ENCODE measurements around the gene RPL5.

The RPL5 gene

DNA sequence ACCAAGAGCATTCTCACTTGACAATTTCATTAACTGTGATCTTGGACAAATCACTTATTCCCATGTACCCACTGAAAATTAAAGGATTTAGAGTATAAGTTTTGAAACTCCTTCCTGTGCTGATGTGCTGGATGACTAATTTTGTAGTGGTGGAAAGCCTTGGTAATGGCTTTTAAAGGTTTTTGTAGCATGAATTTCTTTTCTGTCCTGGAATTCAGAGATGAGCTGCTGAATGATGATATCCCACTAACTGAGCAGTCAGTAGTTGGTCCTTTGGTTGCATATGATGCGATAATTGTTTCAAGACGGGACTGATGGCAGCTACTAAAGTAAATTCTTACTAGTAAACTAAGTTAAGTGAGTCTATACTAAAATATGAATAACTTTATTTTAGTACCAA is 5.2 kb downstream of the RPL5 start:
- H3K27ac ChIP-seq, result no peak overlapping the region
- TF ChIP-seq, protein P1, sequence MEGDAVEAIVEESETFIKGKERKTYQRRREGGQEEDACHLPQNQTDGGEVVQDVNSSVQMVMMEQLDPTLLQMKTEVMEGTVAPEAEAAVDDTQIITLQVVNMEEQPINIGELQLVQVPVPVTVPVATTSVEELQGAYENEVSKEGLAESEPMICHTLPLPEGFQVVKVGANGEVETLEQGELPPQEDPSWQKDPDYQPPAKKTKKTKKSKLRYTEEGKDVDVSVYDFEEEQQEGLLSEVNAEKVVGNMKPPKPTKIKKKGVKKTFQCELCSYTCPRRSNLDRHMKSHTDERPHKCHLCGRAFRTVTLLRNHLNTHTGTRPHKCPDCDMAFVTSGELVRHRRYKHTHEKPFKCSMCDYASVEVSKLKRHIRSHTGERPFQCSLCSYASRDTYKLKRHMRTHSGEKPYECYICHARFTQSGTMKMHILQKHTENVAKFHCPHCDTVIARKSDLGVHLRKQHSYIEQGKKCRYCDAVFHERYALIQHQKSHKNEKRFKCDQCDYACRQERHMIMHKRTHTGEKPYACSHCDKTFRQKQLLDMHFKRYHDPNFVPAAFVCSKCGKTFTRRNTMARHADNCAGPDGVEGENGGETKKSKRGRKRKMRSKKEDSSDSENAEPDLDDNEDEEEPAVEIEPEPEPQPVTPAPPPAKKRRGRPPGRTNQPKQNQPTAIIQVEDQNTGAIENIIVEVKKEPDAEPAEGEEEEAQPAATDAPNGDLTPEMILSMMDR (conservative IDR thresholded peaks at IDR 0.05), result no peak

DNA sequence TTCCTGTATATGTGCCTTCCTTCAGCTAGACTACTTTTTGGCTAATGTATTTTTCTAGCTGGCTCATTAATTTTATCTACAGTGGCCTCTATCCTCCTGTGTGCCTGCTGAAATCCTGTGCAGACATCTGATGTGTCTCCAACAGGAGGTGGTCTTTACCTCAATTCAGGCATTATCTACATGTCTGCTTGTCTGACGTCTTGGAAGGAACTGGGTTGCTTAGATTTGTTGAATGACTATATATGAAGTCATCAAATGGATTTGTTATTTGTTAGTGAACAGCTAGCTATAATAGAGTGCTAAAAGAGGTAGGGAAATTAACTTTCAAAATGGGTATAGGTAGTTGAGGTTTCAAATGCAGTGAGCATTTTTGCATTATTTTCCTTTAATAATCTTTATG is 6.7 kb downstream of the RPL5 start:
- no peak overlapping the region for H3K27ac ChIP-seq
- TF ChIP-seq, protein P1 (conservative IDR thresholded peaks at IDR 0.05), result no peak

DNA sequence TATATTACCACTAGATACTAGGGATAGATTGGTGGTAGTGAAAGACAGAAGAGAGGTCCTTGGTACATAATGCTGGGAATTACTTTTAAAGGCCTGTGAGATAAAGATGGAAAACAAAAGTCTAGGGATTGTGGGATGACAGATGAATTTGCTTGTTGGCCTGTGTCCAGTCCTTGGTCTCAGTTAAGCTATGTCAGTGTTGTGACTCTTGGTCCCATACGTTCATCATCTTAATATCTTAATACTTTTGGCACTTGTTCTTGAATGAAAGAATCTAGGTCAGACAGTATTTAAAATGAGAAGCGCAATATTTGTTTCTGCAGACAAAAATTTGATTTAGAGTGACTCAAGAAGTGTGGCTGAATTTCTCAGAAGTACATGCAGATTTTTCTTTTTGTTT is 7.6 kb downstream of the RPL5 start:
- TF ChIP-seq, protein P1 (conservative IDR thresholded peaks at IDR 0.05), result no peak

DNA sequence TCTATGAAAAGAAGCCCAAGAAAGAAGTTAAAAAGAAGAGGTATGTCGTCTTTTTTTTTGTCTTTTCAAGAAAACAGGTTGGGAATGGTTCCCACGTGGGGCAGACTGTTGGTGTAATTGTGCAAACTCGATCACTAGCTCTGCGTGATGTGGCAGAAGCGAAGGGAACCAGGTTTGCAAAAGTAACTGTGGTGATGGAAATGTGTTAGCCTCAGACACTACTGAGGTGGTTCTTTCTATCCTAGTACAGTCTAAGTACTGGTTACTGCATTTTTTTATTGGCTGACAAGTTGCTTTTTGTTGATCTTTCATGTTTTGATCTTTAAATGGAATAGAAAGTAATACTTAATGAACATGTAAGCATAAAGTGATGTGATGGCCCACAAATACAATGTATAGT is 8.8 kb downstream of the RPL5 start:
- TF ChIP-seq, protein P1 (conservative IDR thresholded peaks at IDR 0.05), result no peak
- no peak overlapping the region for H3K27ac ChIP-seq

More for the DNA sequence above, 7.6 kb downstream of the RPL5 start:
- H3K27ac ChIP-seq, result no peak overlapping the region

DNA sequence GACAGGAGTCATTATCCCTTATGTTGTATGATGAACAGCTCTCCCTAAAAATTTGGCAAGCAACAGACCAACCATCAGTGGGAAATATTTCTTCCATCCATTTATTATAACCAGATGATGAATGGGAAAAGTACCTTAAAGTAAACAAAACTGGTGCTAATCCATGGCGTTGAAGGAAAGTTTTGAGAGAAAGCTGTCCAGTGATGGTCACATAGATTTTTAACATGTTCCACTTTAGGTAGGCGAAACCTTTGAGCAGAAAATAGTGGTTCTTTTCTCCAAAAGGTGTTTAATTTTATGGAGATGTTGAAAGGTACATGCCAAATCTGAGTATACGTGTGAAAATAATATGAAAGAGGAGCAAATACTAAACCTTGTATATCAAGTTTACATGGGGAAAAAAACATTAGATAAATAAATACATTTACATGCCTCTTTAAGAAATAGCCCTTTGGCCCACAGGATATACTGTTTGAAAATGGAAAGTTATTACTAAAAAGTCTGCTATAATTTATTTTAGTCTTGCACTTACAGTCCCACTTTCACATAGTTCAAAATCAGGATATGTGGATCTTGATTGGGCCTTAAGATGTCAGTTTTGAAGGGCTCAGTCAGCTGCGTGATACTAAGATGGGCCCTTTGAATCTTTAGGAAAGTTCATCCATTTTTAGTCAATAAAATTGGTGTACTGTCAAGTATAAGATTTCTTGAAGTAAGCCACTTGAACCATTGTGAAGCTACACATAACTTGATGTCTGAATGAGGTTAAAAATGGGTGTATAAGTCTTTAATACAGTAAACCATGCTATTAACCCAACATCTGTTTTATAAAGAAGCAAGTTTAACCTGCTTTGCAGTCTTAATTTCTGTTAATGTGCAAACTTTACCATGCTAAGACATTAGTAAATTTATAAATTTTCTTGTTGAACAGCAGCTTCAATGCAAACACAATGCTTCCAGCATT is 10.5 kb downstream of the RPL5 start:
- TF ChIP-seq, protein P1 (conservative IDR thresholded peaks at IDR 0.05), result no peak
- H3K27ac ChIP-seq, result no peak overlapping the region

DNA sequence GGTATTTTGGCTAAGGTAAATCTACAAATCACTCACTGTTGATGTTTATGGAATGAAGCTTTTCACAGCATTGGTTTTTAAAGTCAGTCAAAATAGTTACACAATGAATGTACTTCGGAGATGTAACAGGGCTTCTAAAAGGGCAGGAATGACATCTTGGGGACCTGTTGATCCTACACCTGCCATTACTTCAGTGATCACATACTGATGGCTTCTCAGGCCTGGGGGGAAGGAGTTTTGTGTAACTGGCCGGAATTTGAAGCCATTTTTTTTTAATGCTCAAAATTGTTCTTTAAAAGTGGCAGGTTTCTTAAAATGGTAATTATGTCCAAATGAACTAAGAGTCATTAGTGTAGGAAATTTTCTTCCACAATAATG is 11.2 kb downstream of the RPL5 start:
- TF ChIP-seq, protein P1 (conservative IDR thresholded peaks at IDR 0.05), result no peak
- H3K27ac ChIP-seq, result no peak overlapping the region

DNA sequence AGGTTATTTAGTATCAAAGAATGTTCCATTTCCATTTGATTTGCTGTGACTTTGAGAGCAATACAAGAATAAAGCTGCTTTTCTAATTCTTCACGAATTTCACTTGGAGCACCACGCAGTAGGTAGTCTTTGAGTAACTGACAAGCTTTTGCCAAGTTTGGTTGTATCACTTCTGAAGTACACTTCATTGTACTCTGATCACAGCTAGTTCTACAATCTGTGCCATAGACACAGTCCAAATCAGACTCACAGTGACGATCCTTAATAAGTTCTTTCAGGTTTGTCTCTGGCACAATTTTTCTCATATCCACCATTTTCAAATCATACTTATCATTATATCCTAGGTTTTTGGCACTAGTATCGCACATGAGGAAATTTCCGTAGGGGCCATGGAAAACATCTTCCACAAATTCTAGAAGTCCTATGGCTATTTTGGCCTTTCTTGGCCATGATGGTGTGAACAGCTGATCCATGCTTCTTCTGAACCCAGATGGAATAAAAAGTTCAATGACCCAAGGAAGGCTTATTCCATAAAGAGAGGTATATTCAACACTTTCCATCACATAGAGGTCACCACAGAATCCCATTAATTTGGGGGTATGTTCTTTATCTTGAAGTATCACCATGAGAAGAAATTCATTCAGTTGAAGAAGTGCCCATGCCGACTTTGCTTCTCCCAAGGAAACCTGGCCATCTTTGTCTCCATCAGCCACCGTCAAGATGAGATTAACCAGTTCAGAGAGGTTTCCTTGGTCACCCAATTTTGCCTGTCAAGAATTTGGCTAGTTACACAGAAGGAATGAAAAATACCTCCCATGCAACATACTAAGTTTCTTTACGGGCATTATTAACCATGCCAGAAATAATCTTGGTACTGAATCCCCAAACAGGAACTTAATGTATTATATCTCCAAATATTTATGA is 11.9 kb downstream of the RPL5 start:
- TF ChIP-seq, protein P1 (conservative IDR thresholded peaks at IDR 0.05), result no peak
- no peak overlapping the region for H3K27ac ChIP-seq
